Hematopoietic multipotent progenitor cell (in vitro differentiated cells): ENCODE results near the gene MYO7B. TPM values are rescaled to one million over a fixed set of nuclear protein-coding genes. Genes with fewer than 3 reads are reported as not detected.
A peak's percentile ranks its signal among the peaks of the same experiment; 100 is the strongest.

Experiments
- DNase-seq, 3 donors: peaks; one replicate each; pipeline ENCODE4 v3.0.0-alpha.2; 2011 to 2015; ENCODE audit warnings: low read depth in 2 of 3, low spot score in 2 of 3
- total RNA-seq: library from RNA; depleted of rRNA; stranded (reverse); fragments of >200 nt; gene quantifications from one replicate; pipeline ENCODE4 v1.2.3, GENCODE V29; 2012

MYO7B gene
- total RNA-seq: 1.9 TPM

GRCh38 chr2:127535422-127535901 lies at the start of gene MYO7B:
Gene MYO7B, plus strand, starts transcription at chr2:127535683. Its CDS starts 24,040 bp downstream, at chr2:127559723.
- no peak for DNase-seq

- no peak for DNase-seq
Measured at GRCh38 chr2:127485694-127486071, 49.8 kb upstream of the MYO7B start.

- peak in 2 of 3 donors; percentile 22 to 40 for DNase-seq
Measured at GRCh38 chr2:127486247-127487058, 49.0 kb upstream of the MYO7B start.

GRCh38 chr2:127490283-127490682 lies 45.2 kb upstream of the MYO7B start:
- no peak for DNase-seq

GRCh38 chr2:127498386-127498785 lies 37.1 kb upstream of the MYO7B start:
- DNase-seq: no peak

- DNase-seq: no peak
Measured at GRCh38 chr2:127503491-127503890, 32.0 kb upstream of the MYO7B start.

GRCh38 chr2:127504552-127505430 lies 30.7 kb upstream of the MYO7B start:
- no peak for DNase-seq

GRCh38 chr2:127506510-127506909 lies 29.0 kb upstream of the MYO7B start:
- no peak for DNase-seq

- no peak for DNase-seq
Measured at GRCh38 chr2:127508023-127508630, 27.4 kb upstream of the MYO7B start.

- peak in 2 of 3 donors; percentile 29 to 40 for DNase-seq
Measured at GRCh38 chr2:127508631-127509034, 26.9 kb upstream of the MYO7B start.

GRCh38 chr2:127510073-127510472 lies 25.4 kb upstream of the MYO7B start:
- no peak for DNase-seq

GRCh38 chr2:127511090-127511695 lies 24.3 kb upstream of the MYO7B start:
- DNase-seq: no peak

- DNase-seq: no peak
Measured at GRCh38 chr2:127511917-127512316, 23.6 kb upstream of the MYO7B start.

GRCh38 chr2:127512362-127512761 lies 23.1 kb upstream of the MYO7B start:
- no peak for DNase-seq

- DNase-seq: no peak
Measured at GRCh38 chr2:127514076-127514475, 21.4 kb upstream of the MYO7B start.

- DNase-seq: no peak
Measured at GRCh38 chr2:127514485-127514884, 21.0 kb upstream of the MYO7B start.

GRCh38 chr2:127515383-127515915 lies 20.0 kb upstream of the MYO7B start:
- no peak for DNase-seq

- DNase-seq: no peak
Measured at GRCh38 chr2:127516041-127516762, 19.3 kb upstream of the MYO7B start.

GRCh38 chr2:127517465-127517864 lies 18.0 kb upstream of the MYO7B start:
- DNase-seq: no peak

- DNase-seq: no peak
Measured at GRCh38 chr2:127520424-127520823, 15.1 kb upstream of the MYO7B start.
